DMS114 treated with DMSO at 0.1 percent for 48 hours (cell line): ENCODE data around the gene CLEC5A.
"Not testable (repeated sequence)": the region's sequence is repeated elsewhere in the genome, so short reads cannot be mapped to it uniquely, and the experiment has no call there.

Experiments
- DNase-seq: peaks from one replicate; lab custom pipeline; 2025; ENCODE audit not compliant: unreplicated experiment; lab: John Stamatoyannopoulos, UW

CLEC5A gene

DNA sequence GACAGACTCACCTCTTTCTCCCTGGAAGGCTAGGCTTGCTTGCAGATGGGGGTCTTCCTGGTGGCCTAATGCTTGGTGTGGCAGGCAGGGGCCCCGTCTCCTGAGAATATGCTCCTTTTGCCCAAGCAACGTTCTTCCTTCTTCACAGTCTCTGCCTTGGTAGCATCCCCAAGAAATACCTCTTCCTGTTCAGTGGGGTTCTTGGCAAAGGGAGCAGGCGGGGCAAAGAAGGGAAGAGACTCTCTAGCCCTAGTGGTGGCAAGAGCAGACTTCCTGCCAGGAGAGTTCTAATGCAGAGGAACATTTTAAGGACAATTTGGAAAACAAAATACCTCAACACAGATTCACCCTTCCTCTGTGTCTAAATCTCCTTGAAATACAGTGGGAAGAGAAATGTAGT lies at the start of gene CLEC5A:
Gene CLEC5A, minus strand, starts transcription at position 179 of the 400 bp plus-strand sequence. CDS start 682 bp downstream, outside the sequence.
- no peak for DNase-seq

DNA sequence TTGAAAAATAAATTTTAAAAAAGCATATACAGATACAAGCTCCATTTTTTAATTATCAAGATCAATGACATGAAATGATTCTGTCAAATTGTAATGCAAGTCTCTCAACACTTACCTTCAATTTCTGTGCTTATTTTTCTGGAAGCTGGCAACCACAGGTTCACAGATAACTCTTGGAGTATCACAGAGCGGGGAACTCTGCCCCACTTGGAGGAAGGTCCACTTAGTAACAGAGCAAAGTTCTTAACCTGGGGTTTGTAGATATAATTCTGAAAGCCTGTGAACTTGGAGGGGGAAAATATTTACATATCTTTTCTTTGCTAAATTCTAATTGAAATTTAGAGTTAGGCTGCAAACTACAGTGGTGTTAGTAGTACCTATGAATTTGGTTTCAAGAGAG lies 46.6 kb upstream of the CLEC5A start:
- no peak for DNase-seq

GRCh38 chr7:141992688-141993087 lies 45.9 kb upstream of the CLEC5A start:
- no peak for DNase-seq

DNA sequence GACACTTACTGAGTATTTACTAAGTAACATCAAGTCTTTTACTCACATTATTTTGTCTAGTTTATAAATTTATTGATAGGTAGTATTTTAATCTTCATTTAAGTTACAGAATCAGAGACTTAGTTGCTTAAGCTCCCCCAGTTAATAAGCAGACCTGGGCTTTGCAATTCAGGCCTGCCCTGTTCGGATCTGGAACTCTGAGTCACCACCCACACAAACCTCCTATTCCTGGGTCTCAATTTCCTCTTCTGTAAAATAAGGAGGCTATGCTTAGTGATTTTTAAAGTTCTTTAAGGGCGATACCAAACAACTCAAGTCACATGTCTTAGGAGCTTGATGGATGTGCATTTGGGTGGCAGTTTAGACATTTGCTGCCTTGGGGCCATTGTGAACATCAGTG lies 45.4 kb upstream of the CLEC5A start:
- no peak for DNase-seq

DNA sequence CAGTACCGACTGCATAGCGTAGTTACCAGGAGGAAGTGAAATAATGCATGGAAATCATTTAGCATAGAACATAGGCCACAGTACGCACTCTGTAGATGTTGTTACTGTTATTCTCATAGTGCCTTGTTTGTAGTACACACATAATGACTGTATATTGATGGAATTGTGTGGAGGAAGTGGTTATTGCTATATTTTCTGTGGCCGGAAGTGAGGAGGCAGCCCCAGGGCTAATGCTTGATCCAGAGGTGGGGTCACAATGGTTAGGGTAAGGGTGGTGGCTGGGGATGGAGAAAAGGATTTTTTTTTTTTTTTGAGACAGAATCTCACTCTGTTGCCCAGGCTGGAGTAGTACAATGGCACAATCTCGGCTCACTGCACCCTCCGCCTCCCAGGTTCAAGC lies 44.4 kb upstream of the CLEC5A start:
- DNase-seq = no peak

DNA sequence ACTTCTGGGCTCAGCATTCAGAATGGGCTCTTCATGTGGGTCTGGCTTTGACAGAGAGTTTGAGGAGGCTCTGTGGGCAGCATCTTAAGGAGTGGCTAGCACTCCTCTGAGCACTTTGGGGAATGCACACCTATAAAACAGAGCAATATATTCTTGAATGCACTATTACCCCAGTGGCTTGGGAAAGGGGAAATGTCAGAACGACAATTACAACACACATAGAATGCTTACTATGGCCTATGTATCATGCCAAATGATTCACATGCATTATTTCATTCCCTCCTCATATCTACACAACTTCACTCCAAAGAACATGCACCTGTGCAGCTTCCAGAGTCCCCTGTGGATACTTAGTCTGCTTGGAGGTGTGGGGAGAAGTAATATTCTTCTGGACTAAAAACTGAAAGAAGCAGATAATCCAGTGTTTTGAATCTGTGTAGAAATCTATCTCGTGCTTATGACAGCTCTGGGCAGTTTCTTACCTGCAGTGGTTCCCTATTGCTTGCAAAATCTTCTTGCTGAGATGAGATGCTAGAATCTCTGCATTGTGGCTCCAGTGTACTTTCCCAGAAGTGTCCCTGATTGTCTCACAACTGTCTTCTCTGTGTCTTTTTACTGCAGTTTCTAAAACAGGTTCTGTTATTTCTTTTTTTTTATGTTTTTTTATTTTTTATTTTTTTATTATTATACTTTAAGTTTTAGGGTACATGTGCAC lies 43.4 kb upstream of the CLEC5A start:
- no peak for DNase-seq

DNA sequence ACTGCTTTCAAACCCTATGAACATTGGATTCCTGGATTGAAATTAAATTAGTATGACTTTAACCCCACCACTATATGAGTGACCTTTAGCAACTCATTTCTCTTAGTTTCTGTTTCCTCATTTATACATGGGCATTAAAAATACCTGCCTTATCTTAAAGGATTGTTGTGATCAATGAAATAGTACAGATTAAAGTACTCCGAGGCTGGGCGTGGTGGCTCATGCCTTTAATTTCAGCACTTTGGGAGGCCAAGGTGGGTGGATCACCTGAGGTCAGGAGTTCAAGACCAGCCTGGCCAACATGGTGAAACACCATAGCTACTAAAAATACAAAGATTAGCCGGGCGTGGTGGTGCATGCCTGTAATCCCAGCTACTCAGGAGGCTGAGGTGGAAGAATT lies 41.0 kb upstream of the CLEC5A start:
- DNase-seq = not testable (repeated sequence)

GRCh38 chr7:141986923-141987322 lies 40.1 kb upstream of the CLEC5A start:
- no peak for DNase-seq

DNA sequence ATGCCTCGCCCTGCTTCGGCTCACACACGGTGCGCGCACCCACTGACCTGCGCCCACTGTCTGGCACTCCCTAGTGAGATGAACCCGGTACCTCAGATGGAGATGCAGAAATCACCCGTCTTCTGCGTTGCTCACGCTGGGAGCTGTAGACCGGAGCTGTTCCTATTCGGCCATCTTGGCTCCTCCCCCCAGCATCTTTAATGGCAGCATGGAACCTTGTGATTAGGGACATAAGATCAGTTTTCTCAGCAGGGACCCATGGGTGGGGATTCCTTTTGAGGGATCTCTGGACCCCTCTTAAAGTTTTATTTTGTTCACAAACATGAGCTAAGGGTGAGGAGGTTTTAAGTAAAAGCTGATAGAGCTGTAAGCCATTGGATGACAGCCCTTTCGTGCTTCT lies 39.2 kb upstream of the CLEC5A start:
- DNase-seq = peak; percentile 3

- no peak for DNase-seq
Measured at GRCh38 chr7:141979568-141979967, 32.8 kb upstream of the CLEC5A start.

GRCh38 chr7:141978351-141978750 lies 31.6 kb upstream of the CLEC5A start:
- DNase-seq = no peak

DNA sequence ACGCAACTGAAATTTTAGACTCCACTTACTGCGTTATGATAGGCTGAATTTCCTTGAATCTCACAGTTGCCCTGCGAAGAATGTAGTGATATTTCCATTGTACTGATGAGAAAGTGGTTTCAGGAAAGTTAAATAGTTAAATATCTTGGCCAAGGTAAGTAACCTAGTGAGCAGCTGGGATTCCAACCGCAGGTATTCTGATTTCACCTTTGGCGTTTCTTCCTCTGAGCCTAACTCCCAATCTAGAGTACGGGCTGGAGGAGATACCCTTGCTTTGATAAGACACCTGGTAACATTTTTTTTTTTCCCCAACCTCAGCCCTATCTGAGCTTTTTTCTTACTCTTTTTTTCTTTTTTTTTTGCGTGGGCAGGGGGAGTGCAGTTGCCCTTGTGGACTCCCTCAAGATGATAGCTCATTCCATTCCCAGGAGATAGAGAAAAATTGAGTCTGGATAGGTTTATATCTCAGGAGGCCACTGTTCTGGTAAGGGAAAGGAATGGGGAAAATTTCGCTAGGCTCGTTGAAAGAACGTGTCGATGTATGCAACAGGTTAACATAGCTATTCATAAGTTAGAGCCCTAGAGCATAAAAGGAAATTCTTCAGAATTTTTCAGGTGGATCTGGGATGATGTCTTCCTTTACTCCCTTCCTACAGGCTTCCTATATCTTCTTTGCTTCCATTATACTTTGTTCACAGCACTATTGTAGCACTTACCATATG lies 29.9 kb upstream of the CLEC5A start:
- DNase-seq = no peak

DNA sequence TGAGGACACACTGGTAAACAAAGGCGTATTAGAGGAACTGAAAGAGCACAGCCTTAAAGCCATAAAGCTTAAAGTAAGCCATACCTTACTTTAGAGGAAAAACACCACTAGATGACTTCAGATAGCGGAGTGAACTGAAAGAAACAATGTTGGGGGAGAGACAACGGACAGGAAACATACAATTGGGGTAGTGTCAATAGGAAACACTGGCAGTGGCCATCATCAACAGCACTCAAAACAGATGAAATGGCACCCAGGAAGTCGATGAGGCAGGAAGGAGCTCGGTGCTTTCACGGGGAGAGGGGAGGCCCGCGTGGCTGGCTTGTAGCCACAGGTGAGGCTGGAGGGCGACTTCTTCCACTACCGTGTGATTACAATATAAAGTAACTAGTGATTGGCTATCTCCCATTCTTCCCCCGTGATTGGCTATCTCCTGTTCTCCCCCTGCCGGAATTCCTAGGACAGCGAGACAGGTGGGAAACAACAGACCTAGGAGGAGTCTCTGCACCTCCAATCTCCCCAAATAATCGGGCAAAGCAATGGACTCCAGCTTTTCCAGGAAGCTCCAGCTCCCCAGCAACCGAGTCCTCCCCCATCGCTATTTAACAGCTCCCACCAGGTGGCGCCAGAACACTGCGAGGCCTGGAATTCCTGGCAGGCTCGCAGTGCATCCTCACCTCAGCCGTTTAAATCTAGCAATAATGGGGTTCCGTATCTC lies 29.2 kb upstream of the CLEC5A start:
- peak; percentile 61 for DNase-seq

DNA sequence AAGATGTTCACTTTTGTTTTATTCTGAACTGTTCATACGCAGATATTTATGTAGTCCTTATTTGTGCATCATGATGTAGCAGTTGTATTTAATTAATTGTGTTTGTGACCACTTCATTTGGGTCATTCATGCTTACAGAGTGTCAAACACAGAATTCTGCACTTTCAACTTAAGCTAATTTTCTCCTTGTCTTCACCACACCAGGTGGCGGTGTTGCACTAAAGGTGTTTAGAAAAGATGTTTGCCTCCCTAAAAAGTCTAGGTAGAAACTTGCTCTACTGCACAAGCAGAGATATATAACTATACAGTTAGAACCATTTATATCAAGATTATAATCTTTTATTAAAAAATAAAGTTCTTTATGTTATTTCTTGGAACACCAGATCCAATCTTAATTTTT lies 28.1 kb upstream of the CLEC5A start:
- no peak for DNase-seq

DNA sequence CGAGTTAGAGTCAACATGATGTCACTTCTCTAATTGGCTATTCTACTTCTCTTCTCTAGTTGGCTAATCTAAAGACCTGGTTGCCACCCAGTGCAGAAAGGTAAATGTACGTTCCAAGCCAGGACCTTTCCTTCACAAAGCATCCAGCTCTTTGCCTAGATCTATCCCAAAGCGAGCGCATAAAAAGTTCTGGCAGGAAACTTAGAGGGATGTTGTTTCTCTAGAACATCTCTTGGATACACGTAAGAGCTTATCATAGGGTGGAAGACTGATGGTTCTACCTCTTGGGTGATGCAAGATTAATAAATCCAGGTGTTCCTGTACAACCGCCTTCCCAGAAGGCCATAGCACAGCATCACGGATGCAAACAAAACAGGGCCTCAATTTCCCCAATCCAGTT lies 26.9 kb upstream of the CLEC5A start, which contains the start of gene TAS2R38:
Gene TAS2R38, minus strand, starts transcription at position 101 of the 400 bp plus-strand sequence. Its CDS starts 84 bp downstream, at position 17.
- no peak for DNase-seq

DNA sequence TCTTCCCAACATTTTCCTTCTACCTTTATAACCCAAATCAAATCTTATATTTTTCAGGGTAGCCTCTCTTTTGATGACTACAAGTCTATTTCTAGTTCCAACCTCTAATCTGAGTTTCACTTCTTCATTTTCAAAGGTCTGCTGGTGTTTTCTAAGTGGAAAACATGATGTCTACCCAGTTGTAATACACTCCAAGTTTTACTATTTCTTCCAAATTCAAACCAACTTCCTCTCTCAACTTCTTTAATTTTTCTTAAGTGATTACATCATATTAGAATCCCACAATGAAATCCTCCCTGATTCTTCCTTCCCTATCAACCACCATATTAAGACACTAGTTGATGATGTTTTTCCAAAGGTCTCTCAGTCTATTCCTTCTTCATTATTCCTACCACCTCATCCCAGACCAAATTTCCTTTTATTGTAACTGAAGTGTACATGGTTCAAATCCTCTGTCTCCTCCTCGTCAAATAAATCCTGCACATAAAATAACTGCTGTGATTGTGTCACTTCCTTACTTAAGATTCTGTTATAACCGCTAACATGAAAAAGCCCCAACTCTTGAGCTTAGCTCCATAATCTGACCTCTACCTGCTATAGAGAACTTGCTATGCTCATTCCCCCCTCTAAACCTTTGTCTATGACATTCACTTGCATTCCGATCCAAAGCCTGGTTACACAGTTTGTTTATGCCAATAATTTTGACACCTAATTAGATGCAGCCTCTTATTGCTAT lies 14.1 kb upstream of the CLEC5A start:
- no peak for DNase-seq

DNA sequence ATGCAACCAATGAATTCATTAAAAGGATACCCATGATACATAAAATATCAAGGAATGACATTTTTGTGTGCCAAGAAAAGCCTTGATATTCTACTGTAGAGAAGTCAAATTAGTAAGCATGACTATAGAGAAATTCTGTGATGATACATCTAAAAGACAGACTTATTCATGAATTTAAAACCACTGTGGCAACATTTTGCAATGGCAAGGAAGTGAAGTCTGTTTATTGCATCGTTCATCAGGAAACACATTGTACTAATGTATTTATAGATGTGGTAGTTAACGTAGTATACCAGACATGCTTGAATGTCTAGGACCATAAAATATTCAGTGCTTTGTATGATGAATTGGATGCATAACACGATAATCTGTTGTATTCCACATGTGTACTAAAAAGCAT lies 9.3 kb upstream of the CLEC5A start:
- DNase-seq = no peak

- DNase-seq = no peak
Measured at GRCh38 chr7:141954334-141954733, 7.6 kb upstream of the CLEC5A start.

DNA sequence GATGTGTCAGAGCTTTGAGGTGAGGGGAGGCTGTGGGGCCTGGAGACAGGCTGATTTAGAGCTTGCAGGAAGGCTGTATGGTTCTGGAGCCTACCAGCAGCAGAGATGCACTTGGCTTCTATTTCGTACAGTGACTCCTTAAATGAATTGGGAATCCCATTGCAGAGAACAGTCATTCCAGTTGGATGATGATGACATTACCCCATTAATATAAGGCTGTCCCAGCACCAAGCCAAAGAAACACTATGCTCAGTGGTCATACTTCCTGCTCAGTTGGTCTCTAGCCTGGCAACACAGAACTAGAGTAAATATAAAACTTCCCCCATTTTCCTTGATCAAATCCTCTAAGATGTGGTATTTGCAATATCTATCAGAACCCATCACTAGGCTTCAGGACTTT lies 5.7 kb upstream of the CLEC5A start:
- DNase-seq = no peak

DNA sequence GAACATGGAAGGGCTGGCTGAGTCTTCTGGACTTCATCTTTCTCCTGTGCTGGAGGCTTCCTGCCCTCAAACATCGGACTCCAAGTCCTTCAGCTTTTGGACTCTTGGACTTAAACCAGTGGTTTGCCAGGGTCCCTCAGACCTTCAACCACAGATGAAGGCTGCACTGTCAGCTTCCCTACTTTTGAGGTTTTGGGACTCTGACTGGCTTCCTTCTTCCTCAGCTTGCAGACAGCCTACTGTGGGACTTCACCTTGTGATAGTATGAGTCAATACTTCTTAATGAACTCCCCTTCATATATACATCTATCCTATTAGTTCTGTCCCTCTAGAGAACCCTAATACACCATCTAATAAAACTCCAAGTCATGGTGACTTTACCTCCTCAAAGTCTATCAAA lies 4.0 kb upstream of the CLEC5A start:
- DNase-seq = no peak

DNA sequence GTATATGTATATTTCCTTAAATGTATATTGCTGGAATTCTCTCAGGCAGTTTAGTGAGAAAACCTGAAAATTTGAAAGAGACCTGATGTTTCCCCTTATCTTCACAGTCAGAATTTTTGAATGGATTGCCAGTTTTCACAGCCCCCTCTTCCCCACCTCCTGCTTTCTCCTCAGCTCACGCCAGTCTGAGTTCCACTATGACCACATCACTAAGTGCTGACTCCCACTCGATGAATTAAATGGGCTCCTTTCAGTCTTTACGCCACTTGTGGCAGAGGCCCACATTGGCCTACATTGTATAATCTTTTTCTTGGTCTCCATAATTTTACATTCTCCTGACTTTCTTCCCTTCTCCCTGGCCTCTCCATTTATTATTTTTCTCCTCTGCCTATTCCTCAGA lies 3.1 kb upstream of the CLEC5A start:
- no peak for DNase-seq
